GM18517 (cell line): ENCODE results near the gene CCDC50.

Experiments
- ATAC-seq: cut with Tn5 transposase; IDR thresholded peaks from one replicate; pipeline ENCODE4 v1.9.1; 2021; ENCODE audit warnings: mild to moderate bottlenecking, moderate library complexity; ENCODE audit not compliant: unreplicated experiment

The CCDC50 gene

DNA sequence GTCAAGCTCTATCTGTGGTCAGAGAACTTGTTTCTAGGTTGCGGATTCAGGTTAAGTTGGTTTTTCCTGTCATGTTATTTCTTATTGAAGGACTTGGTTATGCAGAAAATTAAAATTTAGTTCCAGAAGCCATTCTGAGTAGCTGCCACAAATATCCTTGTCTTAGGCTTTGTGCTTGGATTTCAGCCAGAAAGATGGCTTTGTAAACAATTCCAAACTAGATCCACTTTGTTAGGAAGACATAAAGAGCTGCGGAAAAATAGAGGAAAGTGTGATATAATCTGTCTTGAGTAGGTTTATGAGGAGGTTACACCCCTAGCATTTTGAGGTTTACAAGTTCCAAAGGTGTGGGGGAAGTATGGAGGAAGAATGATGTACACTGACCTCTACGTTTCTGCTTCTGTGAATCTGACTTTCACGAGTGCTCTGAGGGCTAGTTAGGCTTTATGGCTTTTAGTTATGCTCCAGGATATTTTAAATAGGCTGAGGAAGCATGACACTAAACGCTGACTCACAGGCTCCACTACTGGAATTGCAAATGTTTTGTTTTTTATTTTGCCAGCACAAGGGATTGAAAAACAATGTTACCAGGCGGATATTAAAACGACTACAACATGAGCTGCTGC lies 47.4 kb downstream of the CCDC50 start:
- no peak for ATAC-seq

DNA sequence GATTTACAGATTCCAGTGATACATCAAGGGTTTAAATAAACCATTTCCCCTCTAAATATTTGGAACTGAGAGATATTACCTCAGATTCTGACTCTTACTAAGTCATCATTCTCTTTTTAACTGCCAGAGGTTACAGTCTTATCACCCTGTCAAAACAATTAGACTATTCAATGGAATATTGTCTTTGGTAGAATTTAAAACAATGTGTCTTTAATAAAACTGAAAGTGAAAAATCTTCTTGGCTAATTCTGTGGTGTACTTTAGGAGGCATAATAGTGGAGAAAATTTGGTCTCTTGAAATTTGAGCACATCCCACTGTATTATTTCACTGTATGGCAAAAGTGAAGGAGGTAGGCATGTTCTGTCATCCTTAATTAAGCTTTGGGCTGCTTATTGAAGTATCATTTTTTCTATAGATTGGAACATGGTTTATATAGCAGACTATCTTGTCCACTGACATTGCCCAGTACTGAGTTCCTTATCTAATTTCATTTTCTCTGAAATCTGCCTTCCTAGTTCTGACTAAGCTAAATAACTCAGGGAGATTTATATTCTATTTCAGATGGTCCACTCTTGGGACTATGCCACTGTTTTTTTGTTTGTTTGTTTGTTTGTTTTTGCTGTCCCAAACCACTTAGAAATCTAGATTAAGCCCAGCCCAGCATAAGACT lies 49.1 kb downstream of the CCDC50 start:
- no peak for ATAC-seq

- no peak for ATAC-seq
Measured at GRCh38 chr3:191379446-191379845, 50.3 kb downstream of the CCDC50 start.

DNA sequence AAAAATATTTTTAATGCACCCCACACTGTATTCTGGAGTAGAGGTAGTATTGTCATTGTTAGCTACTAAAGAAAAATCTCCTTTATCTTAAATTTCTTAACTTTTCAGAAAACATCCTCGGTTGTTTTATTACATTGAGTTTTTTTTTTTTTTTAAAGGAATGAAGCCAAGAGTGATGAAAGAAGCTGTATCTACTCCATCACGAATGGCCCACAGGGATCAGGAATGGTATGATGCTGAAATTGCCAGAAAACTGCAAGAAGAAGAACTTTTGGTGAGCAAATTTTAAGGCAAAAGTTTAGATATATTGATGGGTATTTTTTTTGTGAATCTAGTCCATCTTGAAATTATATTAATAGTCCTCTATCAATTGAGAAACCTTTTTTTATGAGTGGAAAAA lies 50.8 kb downstream of the CCDC50 start:
- ATAC-seq: no peak

GRCh38 chr3:191381303-191381702 lies 52.1 kb downstream of the CCDC50 start:
- no peak for ATAC-seq

DNA sequence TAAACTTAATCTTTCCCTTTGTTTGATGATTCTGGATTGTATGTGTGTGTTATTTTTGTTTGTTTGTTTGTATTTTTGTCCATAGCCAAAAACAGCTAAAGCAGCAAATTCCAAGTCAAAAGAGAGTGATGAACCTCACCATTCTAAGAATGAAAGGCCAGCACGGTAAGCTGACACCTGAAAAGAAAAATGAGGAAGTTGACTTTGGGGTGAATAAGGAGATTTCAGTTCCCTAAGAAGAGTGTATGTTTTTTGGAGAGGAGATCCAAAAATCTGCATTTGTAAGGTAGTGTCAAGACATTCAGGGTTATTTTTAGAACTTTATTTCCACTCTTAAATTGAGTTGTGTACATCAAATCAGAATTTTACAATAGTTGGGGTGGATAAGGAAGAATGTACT lies 53.5 kb downstream of the CCDC50 start:
- peak; percentile 53 for ATAC-seq

DNA sequence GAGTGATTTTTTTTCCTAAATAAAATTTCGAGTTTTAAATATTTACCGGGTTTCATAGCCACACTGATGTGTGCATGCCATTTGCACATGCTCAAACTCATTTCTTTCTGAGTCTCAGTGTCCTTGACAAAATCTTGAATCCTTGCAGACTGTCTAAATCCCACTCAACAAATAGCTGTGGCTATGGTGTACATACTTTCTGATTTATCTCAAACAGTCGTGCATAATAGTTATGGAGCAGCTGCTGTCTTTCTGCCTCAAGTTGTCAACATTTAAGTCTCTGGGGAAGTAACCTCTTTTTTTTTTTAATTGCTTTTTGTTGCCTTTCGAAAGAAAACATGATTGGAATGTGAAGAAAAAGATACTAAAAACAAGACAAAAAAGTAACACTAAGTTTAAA lies 53.9 kb downstream of the CCDC50 start:
- ATAC-seq: no peak

GRCh38 chr3:191385101-191385500 lies 55.9 kb downstream of the CCDC50 start:
- no peak for ATAC-seq

- ATAC-seq: no peak
Measured at GRCh38 chr3:191387441-191388077, 58.4 kb downstream of the CCDC50 start.

DNA sequence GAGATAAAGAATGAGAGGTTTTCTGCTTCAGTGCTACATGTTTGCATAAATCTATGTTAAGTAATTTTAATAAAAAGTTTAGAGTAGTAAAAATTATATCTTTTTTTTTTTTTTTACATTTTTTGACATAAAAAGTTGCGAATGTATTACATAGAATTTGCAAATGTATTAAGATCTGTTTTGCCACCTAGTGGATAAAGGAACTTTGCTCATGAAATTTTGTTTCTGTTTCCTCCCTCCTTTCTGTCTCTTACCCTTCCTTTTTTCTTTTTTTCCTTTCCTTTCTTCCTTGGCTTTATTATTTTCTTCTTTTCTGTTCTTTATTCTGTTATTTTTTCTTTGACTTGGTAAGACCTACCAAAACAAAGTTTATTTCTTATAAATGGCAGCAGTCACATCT lies 59.6 kb downstream of the CCDC50 start:
- no peak for ATAC-seq

DNA sequence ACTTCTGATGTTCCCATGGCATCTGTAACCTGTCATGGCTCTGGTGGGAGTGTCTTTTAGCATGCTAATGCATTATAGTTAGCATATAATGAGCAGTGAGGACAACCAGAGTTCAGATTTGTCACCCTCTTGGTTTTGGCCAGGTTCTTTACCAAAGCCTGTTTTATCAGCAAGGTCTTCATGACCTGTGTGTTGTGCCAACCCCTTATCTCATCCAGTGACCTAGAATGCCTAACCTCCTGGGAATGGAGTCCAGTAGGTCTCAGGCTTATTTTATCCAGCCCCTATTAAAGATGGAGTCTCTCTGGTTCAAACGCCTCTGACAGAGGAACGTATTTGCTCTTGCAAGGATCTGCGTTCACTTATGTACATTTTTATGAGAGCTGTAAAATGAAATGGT lies 61.4 kb downstream of the CCDC50 start:
- no peak for ATAC-seq

- ATAC-seq: no peak
Measured at GRCh38 chr3:191391861-191392808, 62.9 kb downstream of the CCDC50 start.

- ATAC-seq: no peak
Measured at GRCh38 chr3:191393146-191393545, 64.0 kb downstream of the CCDC50 start.

DNA sequence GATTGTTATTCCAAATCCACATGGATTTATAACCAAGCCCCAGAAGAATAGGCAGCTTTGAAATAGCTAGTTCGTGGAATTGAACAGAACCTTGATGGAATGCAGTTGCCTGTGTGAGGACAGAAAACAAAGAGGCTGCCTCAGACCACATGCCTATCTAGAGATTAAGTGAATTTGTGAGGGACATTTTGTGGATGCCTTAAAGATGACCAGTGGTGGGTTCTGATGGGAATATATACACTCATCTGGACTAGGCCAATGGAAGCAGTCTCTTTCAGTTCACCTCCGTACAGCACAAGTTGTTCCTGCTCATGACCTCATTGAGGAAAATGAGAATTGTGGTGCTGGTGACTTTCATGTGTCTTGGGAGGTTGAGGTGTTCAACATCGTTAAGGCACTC lies 68.6 kb downstream of the CCDC50 start:
- no peak for ATAC-seq

DNA sequence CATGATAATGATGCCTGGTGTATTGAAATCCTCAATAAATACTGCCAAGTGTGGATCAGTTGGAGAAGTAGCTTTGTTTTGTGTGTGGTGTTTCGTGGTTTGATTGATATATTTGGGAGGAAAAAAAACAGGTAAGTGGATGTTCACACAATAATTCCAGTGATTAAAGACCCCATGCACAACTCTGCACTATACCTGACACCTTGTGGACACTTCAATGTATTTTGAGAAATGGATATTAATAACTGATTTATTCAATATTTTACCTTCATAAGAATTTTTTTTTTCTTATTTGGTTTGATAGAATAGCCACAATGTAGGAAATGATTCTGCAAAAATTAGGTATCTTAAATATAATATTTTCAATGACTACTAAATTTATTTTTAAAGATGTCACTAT lies 69.4 kb downstream of the CCDC50 start:
- ATAC-seq: no peak

DNA sequence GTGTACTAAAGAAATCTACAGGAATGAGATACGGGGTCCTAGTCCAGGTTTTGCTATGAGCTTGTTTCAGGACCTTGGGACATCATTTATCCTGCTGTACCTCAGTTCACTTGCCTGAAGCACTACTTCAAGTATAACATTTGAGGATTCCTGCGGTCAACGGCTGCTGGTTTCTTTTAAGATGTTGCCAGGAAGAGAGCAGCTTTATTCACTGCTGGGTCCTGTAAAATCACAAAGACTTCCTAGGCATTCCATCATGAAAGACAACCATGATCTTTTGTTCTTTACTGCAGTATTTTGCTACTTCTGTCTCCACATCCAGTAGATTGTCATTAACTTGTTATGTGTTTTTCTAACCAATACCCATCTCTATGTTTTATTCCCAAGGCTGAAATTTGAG lies 70.7 kb downstream of the CCDC50 start:
- no peak for ATAC-seq

DNA sequence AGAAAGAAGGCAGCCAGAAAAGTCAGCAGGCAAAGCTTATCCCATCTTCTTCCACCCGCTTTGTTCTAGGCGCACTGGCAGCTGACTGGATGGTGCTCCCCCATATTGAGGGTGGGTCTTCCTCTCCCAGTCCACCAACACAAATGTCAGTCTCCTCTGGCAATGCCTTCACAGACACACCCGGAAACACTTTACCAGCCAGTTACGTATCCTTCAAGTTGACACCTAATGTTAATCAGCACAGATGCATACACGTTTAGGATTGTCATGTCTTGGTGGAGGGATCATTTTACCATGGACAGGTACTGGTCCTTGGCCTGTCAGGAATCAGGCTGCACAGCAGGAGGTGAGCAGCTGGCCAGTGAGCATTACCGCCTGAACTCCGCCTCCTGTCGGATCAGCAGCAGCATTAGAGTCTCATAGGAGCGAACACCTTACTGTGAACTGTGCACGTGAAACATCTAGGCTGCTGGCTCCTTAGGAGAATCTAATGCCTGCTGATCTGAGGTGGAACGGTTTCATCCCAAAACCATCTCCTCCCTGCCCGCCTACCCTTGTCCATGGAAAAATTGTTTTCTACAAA lies 72.7 kb downstream of the CCDC50 start:
- ATAC-seq: no peak

DNA sequence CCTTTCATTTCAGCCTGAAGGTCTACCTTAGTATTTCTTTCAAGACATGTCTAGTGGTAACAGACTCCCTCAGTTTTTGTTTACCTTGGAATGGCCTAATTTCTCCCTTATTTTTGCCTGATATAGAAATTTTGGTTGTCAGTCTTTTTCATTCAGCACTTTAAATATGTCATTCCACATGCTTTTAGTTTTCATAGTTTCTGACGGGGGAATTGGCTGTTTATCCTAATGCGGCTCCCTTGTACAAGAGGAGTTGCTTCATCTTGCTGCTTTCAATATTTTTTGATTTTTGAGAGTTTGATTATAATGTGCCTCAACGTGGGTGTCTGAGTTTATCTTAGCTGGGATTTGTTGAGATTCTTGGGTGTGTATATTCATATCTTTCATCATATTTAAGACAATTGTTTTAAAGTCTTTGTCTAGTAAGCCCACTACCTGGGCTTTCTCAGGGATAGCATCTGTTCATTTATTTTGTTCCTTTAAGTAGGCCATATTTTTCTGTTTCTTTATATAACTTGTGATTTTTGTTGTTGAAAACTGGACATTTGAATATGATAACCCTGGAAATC lies 80.7 kb downstream of the CCDC50 start:
- ATAC-seq: no peak

- no peak for ATAC-seq
Measured at GRCh38 chr3:191412759-191413158, 83.6 kb downstream of the CCDC50 start.

DNA sequence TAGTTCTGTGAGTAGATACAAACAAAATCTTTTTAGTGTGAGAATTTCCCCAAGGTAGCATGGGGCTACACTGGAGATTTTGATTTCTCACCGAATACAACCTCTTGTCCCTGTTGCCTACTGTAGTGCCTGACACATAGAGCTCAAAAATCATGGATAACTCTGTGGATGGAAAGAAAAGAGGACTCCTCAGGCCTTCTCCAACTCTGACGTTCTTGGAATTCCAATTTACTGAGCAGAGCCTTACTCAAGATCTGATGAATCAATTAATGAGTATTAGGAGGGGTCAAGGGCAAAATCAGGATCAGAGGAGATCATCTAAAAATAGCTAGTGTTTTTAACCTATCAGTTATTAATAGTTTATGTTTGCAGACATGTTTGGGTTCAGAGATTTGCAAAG lies 85.1 kb downstream of the CCDC50 start:
- ATAC-seq: no peak

DNA sequence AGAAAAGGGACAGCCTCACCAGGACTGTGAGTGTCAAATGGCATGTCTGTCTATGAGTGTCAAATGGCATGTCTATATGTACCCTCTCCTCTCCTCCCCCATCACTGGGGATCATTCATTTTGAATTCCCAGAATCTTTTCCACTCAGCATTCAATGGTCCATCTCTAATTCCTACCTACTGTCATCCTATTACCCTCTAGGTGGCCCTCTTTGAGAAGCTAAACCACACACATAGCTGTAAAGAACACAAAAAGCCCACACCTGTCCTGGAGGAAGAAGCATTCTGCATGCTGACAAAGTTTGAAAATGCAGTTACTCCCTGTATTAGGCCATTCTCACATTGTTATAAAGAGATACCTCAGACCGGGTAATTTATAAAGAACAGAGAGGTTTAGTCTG lies 85.5 kb downstream of the CCDC50 start:
- no peak for ATAC-seq
